OCI-LY7 (cell line): Measurements from ENCODE around the gene LENG1.

Experiments
- CTCF ChIP-seq: fragments of 200-600 bp; sonication (generic); conservative IDR thresholded peaks from 2 replicates; pipeline ENCODE4 v1.5.1; 2014; ENCODE audit warnings: mild to moderate bottlenecking, antibody characterized with exemption, low read length, moderate library complexity, mixed read lengths
- EZH2phosphoT487 ChIP-seq: fragments of 200-600 bp; sonication (generic); IDR thresholded peaks from 2 replicates; pipeline ENCODE4 v1.6.1; 2018; ENCODE audit warnings: low read depth, borderline replicate concordance, mild to moderate bottlenecking, mixed run types, antibody characterized with exemption, low read length, moderate library complexity, mixed read lengths

DNA sequence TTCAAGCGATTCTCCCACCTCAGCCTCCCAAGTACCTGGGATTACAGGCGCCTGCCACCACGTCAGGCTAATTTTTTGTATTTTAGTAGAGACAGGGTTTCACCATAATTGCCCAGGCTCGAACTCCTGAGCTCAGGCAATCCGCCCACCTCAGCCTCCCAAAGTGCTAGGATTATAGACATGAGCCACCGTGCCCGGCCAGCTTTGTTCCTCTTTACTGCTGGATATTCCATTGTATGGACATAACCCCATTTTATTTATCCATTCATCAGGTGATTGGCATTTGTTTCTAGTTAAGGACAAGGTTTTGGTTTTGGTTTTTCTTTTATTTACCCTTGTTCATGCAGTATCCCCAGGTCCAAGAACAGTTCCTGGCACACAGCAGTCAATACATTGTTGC, 37.0 kb upstream of the LENG1 start:
- TF ChIP-seq CTCF, result no peak
- no peak for TF ChIP-seq EZH2phosphoT487
